Mesendoderm (in vitro differentiated cells): ENCODE measurements around the gene CREBBP.

Experiments
- DNase-seq: peaks from one replicate; pipeline ENCODE4 v3.0.0; 2013
- H2AK5ac ChIP-seq: 2 replicates; pipeline ENCODE4 v1.6.1; 2013; ENCODE audit warnings: low read length, inconsistent platforms
- H2BK120ac ChIP-seq: 2 replicates; pipeline ENCODE4 v1.6.1; 2013; ENCODE audit warnings: low read depth, mild to moderate bottlenecking, low read length, moderate library complexity, mixed read lengths
- H2BK15ac ChIP-seq: replicated peaks from 2 replicates; pipeline ENCODE4 v1.6.1; 2013; ENCODE audit warnings: low read depth, mild to moderate bottlenecking, moderate library complexity
- H2BK5ac ChIP-seq: 2 replicates; pipeline ENCODE4 v1.6.1; 2013; ENCODE audit warnings: low read length, inconsistent platforms
- H3K18ac ChIP-seq: 2 replicates; pipeline ENCODE4 v1.6.1; 2013; ENCODE audit warnings: mild to moderate bottlenecking, low read length, mixed read lengths
- H3K23ac ChIP-seq: one replicate; pipeline ENCODE4 v1.6.1; 2013; ENCODE audit warnings: low read length
- H3K27ac ChIP-seq: 2 replicates; pipeline ENCODE4 v1.5.1; 2013; ENCODE audit warnings: low read depth, mild to moderate bottlenecking, inconsistent platforms, low read length, moderate library complexity
- H3K27me3 ChIP-seq: 2 replicates; pipeline ENCODE4 v1.6.1; 2013; ENCODE audit warnings: low read length, control low read depth, mild to moderate bottlenecking, inconsistent platforms; ENCODE audit not compliant: insufficient read depth, poor library complexity
- H3K36me3 ChIP-seq: 2 replicates; pipeline ENCODE4 v1.6.1; 2013; ENCODE audit warnings: low read length, inconsistent platforms; ENCODE audit not compliant: control insufficient read depth, insufficient read depth
- H3K4ac ChIP-seq: one replicate; pipeline ENCODE4 v1.6.1; 2013; ENCODE audit warnings: low read depth, mild to moderate bottlenecking, low read length, moderate library complexity
- H3K4me1 ChIP-seq: 2 replicates; pipeline ENCODE4 v1.6.1; 2013; ENCODE audit warnings: low read depth, low read length, inconsistent platforms; ENCODE audit not compliant: control insufficient read depth
- H3K4me2 ChIP-seq: 2 replicates; pipeline ENCODE4 v1.6.1; 2013; ENCODE audit warnings: low read length
- H3K4me3 ChIP-seq: 2 replicates; pipeline ENCODE4 v1.5.1; 2013; ENCODE audit warnings: mild to moderate bottlenecking, low read length
- H3K56ac ChIP-seq: one replicate; pipeline ENCODE4 v1.6.1; 2013; ENCODE audit warnings: low read length
- H3K79me1 ChIP-seq: 2 replicates; pipeline ENCODE4 v1.6.1; 2013; ENCODE audit warnings: low read length, inconsistent platforms
- H3K79me2 ChIP-seq: 2 replicates; pipeline ENCODE4 v1.6.1; 2013; ENCODE audit warnings: mild to moderate bottlenecking, low read length; ENCODE audit not compliant: control insufficient read depth, insufficient read depth
- H3K9ac ChIP-seq: 2 replicates; pipeline ENCODE4 v1.6.1; 2013; ENCODE audit warnings: low read length, inconsistent platforms
- H4K5ac ChIP-seq: one replicate; pipeline ENCODE4 v1.6.1; 2013; ENCODE audit warnings: low read length
- H4K8ac ChIP-seq: one replicate; pipeline ENCODE4 v1.6.1; 2013; ENCODE audit warnings: low read depth, mild to moderate bottlenecking, control low read depth, low read length, moderate library complexity
- WGBS: extraction: QIAGEN DNeasy Blood & Tissue Kit; methylation state at CpG from one replicate; pipeline ENCODE4 v1.1.7; 2013; ENCODE audit warnings: low lambda C conversion rate, missing lambda C conversion rate; ENCODE audit not compliant: insufficient coverage; ENCODE audit errors: extremely low coverage; 5-methylcytosine and 5-hydroxymethylcytosine counted together

CREBBP gene

DNA sequence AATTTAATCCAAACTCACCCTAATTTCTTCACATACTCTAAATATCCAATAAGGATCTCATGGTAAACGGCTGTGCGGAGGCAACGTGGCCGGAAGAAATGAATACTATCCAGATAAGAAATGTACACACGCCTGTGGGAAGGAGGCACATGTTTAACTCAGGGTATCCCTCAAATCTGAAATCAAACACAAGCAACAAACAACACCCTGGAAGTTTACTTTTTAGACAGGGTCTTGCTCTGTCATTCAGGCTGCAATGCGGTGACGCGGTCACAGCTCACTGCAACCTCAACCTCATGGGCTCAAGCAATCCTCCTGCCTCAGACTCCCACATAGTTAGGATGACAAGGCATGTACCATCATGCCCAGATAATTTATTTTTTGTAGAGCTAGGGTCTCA, 142.0 kb downstream of the CREBBP start:
- Histone ChIP-seq H3K79me2 (no peaks in the 10 kb centered on the region), H2AK5ac (no peak overlapping the region), H4K8ac (no peak overlapping the region), H3K36me3 (peaks cover 26% of the 10 kb centered on the region), H3K9ac (no peak overlapping the region), H3K23ac (no peak overlapping the region), H3K27me3 (no peaks in the 10 kb centered on the region), H3K27ac (no peak overlapping the region), H3K4me2 (no peak overlapping the region), H3K18ac (no peak overlapping the region), H3K79me1 (peaks cover 2% of the 10 kb centered on the region), H2BK5ac (no peak overlapping the region), H3K4me1 (no peaks in the 10 kb centered on the region), H3K56ac (no peak overlapping the region), H2BK120ac (no peak overlapping the region), H2BK15ac (no peak overlapping the region), H3K4ac (no peak overlapping the region), H4K5ac (no peak overlapping the region), H3K4me3 (no peak overlapping the region)
- WGBS, result no CpG with 5 or more reads among the region's 8 CpGs
- DNase-seq, result no peak

DNA sequence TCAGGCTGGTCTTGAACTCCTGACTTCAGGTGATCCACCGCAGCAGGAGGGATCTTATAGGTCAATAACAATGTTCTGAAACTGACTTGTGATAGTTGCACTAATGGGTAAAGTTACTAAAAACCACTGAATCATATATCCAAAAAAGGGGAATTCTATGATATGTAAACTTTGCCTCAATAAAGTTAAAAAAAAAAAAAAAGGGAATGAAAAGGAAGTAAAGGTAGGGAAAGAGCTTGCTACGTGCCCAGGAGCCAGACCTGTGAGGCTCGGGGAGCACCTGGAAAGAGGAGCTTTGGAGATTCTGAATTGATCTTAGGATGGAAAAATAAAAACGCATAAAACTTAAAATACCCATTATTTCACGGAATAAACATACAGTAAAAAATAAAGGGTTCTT, 142.4 kb downstream of the CREBBP start:
- WGBS, result 100% methylated on average over 1 of the region's 5 CpGs
- peaks cover 26% of the 10 kb centered on the region for H3K36me3 ChIP-seq

DNA sequence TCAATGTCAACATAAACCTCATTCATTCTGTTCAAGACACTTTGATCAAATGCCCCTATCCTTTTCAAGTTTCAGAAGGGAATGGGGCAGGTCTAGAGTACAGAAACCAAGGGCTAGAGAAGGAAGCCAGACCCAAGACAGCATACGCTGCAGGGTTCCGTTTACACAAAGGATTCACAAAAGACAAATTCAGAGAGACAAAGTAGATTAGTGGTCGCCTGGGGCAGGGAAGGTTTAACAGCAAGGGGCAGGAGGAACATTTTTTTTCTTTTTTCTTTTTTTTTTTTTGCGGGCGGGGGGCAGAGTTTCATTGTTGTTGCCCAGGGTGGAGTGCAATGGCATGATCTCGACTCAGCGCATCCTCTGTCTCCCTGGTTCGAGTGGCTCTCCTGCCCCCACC, 143.3 kb downstream of the CREBBP start:
- H3K27ac ChIP-seq, result no peak overlapping the region
- H3K79me2 ChIP-seq, result no peaks in the 10 kb centered on the region
- no peaks in the 10 kb centered on the region for H3K27me3 ChIP-seq
- no peak overlapping the region for H4K5ac ChIP-seq
- no peak for DNase-seq
- H3K4me3 ChIP-seq, result no peak overlapping the region
- H3K4me2 ChIP-seq, result no peak overlapping the region
- WGBS, result no CpG with 5 or more reads among the region's 8 CpGs
- no peak overlapping the region for H4K8ac ChIP-seq
- H3K9ac ChIP-seq, result no peak overlapping the region
- no peak overlapping the region for H3K18ac ChIP-seq
- H2AK5ac ChIP-seq, result no peak overlapping the region
- no peak overlapping the region for H3K56ac ChIP-seq
- H2BK5ac ChIP-seq, result no peak overlapping the region
- H3K4me1 ChIP-seq, result no peaks in the 10 kb centered on the region
- no peak overlapping the region for H3K23ac ChIP-seq
- peaks cover 2% of the 10 kb centered on the region for H3K79me1 ChIP-seq
- H2BK120ac ChIP-seq, result no peak overlapping the region
- no peak overlapping the region for H2BK15ac ChIP-seq
- peaks cover 22% of the 10 kb centered on the region for H3K36me3 ChIP-seq
- no peak overlapping the region for H3K4ac ChIP-seq

More for the DNA sequence above, 142.4 kb downstream of the CREBBP start:
- Histone ChIP-seq H3K4me1 (no peaks in the 10 kb centered on the region), H3K4ac (no peak overlapping the region), H3K18ac (no peak overlapping the region), H2BK5ac (no peak overlapping the region), H2AK5ac (no peak overlapping the region), H3K9ac (no peak overlapping the region), H3K23ac (no peak overlapping the region), H3K27me3 (no peaks in the 10 kb centered on the region), H2BK120ac (no peak overlapping the region), H3K4me2 (no peak overlapping the region), H3K79me1 (peaks cover 2% of the 10 kb centered on the region), H4K5ac (no peak overlapping the region), H4K8ac (no peak overlapping the region), H3K4me3 (no peak overlapping the region), H2BK15ac (no peak overlapping the region), H3K79me2 (no peaks in the 10 kb centered on the region), H3K27ac (no peak overlapping the region), H3K56ac (no peak overlapping the region)
- no peak for DNase-seq

DNA sequence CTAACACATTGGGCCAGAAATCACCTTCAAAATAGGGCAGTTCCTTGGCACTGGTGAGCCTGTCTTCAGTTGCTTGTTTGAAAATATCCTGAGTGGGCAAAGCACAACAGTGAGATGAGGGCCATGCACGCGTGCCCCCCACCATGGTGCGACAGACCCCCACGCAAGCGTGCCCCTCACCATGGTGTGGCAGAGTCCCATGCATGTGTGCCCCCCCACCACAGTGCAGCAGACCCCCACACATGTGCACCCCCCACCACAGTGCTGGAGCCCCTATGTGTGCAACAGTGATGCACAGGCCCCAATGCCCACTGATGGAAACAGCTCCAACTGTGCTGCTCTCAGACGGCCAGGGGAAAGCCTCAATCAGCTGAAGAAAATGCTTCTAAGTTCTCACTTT, 144.4 kb downstream of the CREBBP start:
- Histone ChIP-seq H2AK5ac (no peak overlapping the region), H4K8ac (no peak overlapping the region), H3K4me2 (no peak overlapping the region), H3K18ac (no peak overlapping the region), H3K9ac (no peak overlapping the region), H3K56ac (no peak overlapping the region), H3K27me3 (no peaks in the 10 kb centered on the region), H3K79me2 (no peaks in the 10 kb centered on the region), H3K36me3 (peaks cover 29% of the 10 kb centered on the region), H4K5ac (no peak overlapping the region), H3K23ac (no peak overlapping the region), H3K27ac (no peak overlapping the region), H3K79me1 (peaks cover 2% of the 10 kb centered on the region), H2BK5ac (no peak overlapping the region), H3K4ac (no peak overlapping the region), H3K4me1 (no peaks in the 10 kb centered on the region), H3K4me3 (no peak overlapping the region), H2BK120ac (no peak overlapping the region), H2BK15ac (no peak overlapping the region)
- no peak for DNase-seq
- no CpG with 5 or more reads among the region's 6 CpGs for WGBS

DNA sequence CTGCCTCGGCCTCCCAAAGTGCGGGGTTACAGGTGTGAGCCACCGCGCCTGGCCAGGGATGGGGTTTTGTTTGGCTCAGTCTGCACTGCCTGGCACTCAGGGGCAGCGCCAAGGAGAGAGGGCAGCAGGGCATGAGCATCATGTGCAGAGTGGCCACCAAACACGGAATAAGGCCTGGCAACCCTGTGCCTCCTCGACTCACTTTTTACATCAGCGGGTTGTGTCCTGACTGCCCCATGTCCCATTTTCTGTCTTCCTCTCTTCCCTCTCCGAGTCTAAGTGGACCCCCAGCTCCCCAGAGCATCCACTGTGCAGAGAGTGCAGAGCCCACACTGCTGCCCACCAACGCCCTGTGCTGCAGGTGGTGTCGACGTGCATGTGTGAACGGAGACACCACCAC, 145.0 kb downstream of the CREBBP start:
- no peak overlapping the region for H2BK5ac ChIP-seq
- H3K36me3 ChIP-seq, result peaks cover 32% of the 10 kb centered on the region
- no peak overlapping the region for H2BK15ac ChIP-seq
- H3K4me2 ChIP-seq, result no peak overlapping the region
- H3K79me1 ChIP-seq, result peaks cover 2% of the 10 kb centered on the region
- no peak overlapping the region for H2BK120ac ChIP-seq
- H3K9ac ChIP-seq, result no peak overlapping the region
- no peaks in the 10 kb centered on the region for H3K4me1 ChIP-seq
- no peak overlapping the region for H3K23ac ChIP-seq
- H3K27ac ChIP-seq, result no peak overlapping the region
- H3K4me3 ChIP-seq, result no peak overlapping the region
- no peak overlapping the region for H2AK5ac ChIP-seq
- no peaks in the 10 kb centered on the region for H3K27me3 ChIP-seq
- H3K18ac ChIP-seq, result no peak overlapping the region
- H3K4ac ChIP-seq, result no peak overlapping the region
- no peaks in the 10 kb centered on the region for H3K79me2 ChIP-seq
- H4K5ac ChIP-seq, result no peak overlapping the region
- DNase-seq, result no peak
- no CpG with 5 or more reads among the region's 13 CpGs for WGBS
- H4K8ac ChIP-seq, result no peak overlapping the region
- H3K56ac ChIP-seq, result no peak overlapping the region

DNA sequence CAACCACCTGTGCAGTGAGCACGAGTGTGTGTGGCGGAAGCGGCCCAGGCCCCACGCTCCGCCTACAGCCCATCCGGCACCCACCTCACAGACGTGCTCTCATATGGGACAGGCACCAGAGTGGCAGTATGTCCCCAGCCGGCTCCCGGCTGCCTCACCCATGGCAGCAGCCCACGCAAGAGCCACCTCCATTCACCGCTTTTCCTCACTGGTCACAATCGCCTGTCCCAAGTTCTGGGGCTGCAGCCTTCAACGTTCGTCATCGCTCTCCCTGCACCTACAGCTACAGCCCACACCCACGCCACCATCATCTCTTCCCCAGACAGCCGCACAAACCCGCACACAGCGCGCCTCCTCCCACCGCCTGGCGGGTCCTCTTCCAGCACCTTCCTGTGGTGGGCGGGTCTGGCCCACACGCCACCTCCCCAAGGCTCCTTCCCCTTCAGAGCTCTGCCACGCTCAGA, 145.7 kb downstream of the CREBBP start:
- Histone ChIP-seq H4K8ac (no peak overlapping the region), H3K79me1 (peaks cover 2% of the 10 kb centered on the region), H4K5ac (no peak overlapping the region), H3K56ac (no peak overlapping the region), H3K27ac (no peak overlapping the region), H3K4ac (no peak overlapping the region), H2AK5ac (no peak overlapping the region), H3K27me3 (no peaks in the 10 kb centered on the region), H3K36me3 (peaks cover 32% of the 10 kb centered on the region), H3K9ac (no peak overlapping the region), H2BK15ac (no peak overlapping the region), H3K23ac (no peak overlapping the region), H2BK120ac (no peak overlapping the region), H3K4me1 (no peaks in the 10 kb centered on the region), H3K79me2 (no peaks in the 10 kb centered on the region), H2BK5ac (no peak overlapping the region), H3K4me2 (no peak overlapping the region), H3K4me3 (no peak overlapping the region), H3K18ac (no peak overlapping the region)
- no CpG with 5 or more reads among the region's 25 CpGs for WGBS
- DNase-seq, result no peak
